C4-2B (cell line): Measurements from ENCODE around the gene ULK3.

ENCODE experiments used
- CTCF ChIP-seq: fragments of 450-650 bp; conservative IDR thresholded peaks from 2 replicates; pipeline ENCODE4 v1.5.1; 2017; ENCODE audit warnings: mild to moderate bottlenecking
- ZFX ChIP-seq: fragments of 450-650 bp; IDR thresholded peaks from 2 replicates; pipeline ENCODE4 v1.6.1; 2017

- TF ChIP-seq CTCF (no peak), ZFX (no peak)
Measured at GRCh38 chr15:74858369-74858740, 15.4 kb upstream of the ULK3 start.
